Head of caudate nucleus (tissue), 42 donors: Measurements from ENCODE around the gene ZNF566.

ENCODE experiments used
- DNase-seq, 42 donors: peaks; one replicate each; pipeline versions ENCODE4 v3.0.0 to v3.0.0-alpha.2; 2020 to 2021; ENCODE audit warnings: mixed read lengths in 7 of 42
- intact Hi-C: fragments of 100-400 bp; cut with DNase I; formaldehyde crosslinking; loops from one replicate; pipeline ENCODE4 v1.15.0; 2022

Gene ZNF566

GRCh38 chr19:36482876-36483275 is 6.5 kb downstream of the ZNF566 start:
- no peak for DNase-seq
- intact Hi-C loops = loop anchor here (10.0 kb wide), 2 partner anchors 68 to 428 kb away; partner anchors contain the start of genes THAP8, WDR62 and ZFP82

GRCh38 chr19:36460046-36460445 is 29.3 kb downstream of the ZNF566 start:
- intact Hi-C loops = no loop called here

GRCh38 chr19:36456831-36457230 is 32.5 kb downstream of the ZNF566 start:
- DNase-seq = no peak
- intact Hi-C loops = no loop called here

More at GRCh38 chr19:36460046-36460445, 29.3 kb downstream of the ZNF566 start:
- DNase-seq = no peak

GRCh38 chr19:36449059-36449670 is 40.2 kb downstream of the ZNF566 start:
- no peak for DNase-seq
- intact Hi-C loops = no loop called here

GRCh38 chr19:36441339-36441738 is 48.0 kb downstream of the ZNF566 start:
- intact Hi-C loops = no loop called here
- no peak for DNase-seq

- intact Hi-C loops = no loop called here
These were observed 52.8 kb downstream of the ZNF566 start for GRCh38 chr19:36436531-36436930.

GRCh38 chr19:36423925-36424324 is 65.4 kb downstream of the ZNF566 start:
- intact Hi-C loops = no loop called here
- DNase-seq = no peak

More at GRCh38 chr19:36436531-36436930, 52.8 kb downstream of the ZNF566 start:
- DNase-seq = no peak

GRCh38 chr19:36421749-36422481 is 67.4 kb downstream of the ZNF566 start:
- intact Hi-C loops = no loop called here
- DNase-seq = peak in 6 of 42 donors; percentile 3 to 31 (median 12)

GRCh38 chr19:36420961-36421748 is 68.2 kb downstream of the ZNF566 start:
- peak in 33 of 42 donors; percentile 4 to 63 (median 23) for DNase-seq

GRCh38 chr19:36418287-36419001 is 70.9 kb downstream of the ZNF566 start, which contains the start of gene ZFP82:
TSS of gene ZFP82 (minus strand) at chr19:36418644. CDS start at chr19:36409789, 8,855 bp downstream.
- intact Hi-C loops = loop anchor here (10.0 kb wide), 1 partner anchor 66 kb away; the partner anchor contains the start of gene ZNF566
- DNase-seq = peak; percentile 57 to 92 (median 84)

More at GRCh38 chr19:36420961-36421748, 68.2 kb downstream of the ZNF566 start:
- intact Hi-C loops = no loop called here

- DNase-seq = peak in 18 of 42 donors; percentile 2 to 46 (median 15)
- intact Hi-C loops = loop anchor here (10.0 kb wide), 1 partner anchor 67 kb away; the partner anchor contains the start of gene ZNF566
These were observed 71.5 kb downstream of the ZNF566 start for GRCh38 chr19:36417752-36418286.

GRCh38 chr19:36409841-36410240 is 79.5 kb downstream of the ZNF566 start:
- DNase-seq = no peak
- intact Hi-C loops = loop anchor here (10.0 kb wide), 1 partner anchor 75 kb away; the partner anchor contains the start of gene ZNF566

- intact Hi-C loops = no loop called here
- no peak for DNase-seq
These were observed 81.3 kb downstream of the ZNF566 start for GRCh38 chr19:36408101-36408500.

GRCh38 chr19:36404498-36404897 is 84.9 kb downstream of the ZNF566 start:
- intact Hi-C loops = no loop called here
- no peak for DNase-seq

GRCh38 chr19:36401475-36401874 is 87.9 kb downstream of the ZNF566 start:
- intact Hi-C loops = no loop called here
- DNase-seq = no peak

- DNase-seq = no peak
- intact Hi-C loops = no loop called here
These were observed 90.8 kb downstream of the ZNF566 start for GRCh38 chr19:36398571-36398970.
